Skeletal muscle cell (primary cell): ENCODE measurements around the gene IFITM10.
A peak's percentile ranks its signal among the peaks of the same experiment; 100 is the strongest.

Source experiments
- DNase-seq: peaks from one replicate; pipeline ENCODE4 v3.0.0-alpha.2; 2010; ENCODE audit warnings: low read depth
- H3K4me3 ChIP-seq: 2 replicates; pipeline ENCODE4 v1.5.1; 2011; ENCODE audit warnings: low read depth, mild to moderate bottlenecking, control low read depth, low read length, moderate library complexity

Gene IFITM10

DNA sequence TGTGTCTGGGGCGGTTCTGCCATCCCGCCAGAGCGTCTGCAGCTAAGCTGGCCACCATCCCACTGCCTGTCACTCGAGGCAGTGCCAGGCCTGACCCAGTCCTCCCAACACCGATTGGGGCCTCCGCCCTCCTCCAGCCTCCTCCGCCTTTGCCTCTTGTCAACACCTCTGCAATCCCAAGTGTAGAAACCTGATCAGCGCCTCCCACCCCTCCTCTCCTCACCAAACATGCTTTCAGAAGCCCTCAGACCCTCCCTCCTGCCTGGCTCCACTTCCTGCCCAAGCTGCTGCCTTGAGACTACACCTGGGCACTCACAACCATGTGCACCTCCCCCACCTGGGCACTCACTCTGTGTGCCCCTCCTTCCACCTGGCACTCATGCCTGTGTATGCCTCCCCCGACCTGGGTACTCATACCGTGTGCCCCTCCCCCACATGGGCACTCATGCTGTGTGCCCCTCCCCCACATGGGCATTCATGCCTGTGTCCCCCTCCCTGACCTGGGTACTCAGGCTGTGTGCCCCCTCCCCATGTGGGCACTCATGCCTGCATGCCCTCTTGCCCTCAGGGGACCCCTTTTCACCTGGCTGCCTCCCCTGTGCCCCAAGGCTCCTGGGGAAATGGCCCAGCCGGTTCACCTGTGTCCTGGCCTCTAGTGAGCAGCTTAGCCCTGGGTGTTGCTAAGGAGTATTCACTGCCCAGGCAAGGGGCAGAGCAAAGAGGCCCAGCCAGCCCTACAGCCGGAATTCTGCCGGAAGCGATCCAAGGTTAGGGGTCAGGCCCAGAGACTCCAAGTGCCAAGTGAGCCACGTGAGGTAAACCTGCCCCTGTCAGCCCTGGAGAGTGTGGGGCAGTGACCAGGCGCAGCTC is 5.5 kb upstream of the IFITM10 start:
- no peak for DNase-seq
- H3K4me3 ChIP-seq, result no peak overlapping the region

DNA sequence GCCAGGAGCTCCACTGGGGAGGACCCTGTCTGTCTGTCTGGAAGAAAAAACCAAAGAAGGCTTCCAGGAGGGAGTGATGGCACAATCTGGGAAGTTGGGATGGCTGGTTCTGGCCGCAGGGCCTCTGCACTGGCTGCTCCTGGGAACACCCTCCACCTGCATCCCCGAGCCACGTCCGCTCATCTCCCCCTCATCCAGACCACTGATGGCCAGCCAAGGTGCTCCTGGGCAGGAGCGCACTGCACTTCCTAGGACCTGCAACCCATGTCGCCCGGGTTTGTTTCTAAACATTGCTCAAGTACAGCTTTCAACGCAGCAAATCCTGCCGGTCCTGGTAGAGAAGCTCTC is 4.9 kb upstream of the IFITM10 start:
- H3K4me3 ChIP-seq, result no peak overlapping the region
- no peak for DNase-seq

- no peak overlapping the region for H3K4me3 ChIP-seq
- no peak for DNase-seq
These were observed 4.2 kb upstream of the IFITM10 start for GRCh38 chr11:1754376-1755150.

GRCh38 chr11:1753929-1754305 is 3.5 kb upstream of the IFITM10 start:
- no peak overlapping the region for H3K4me3 ChIP-seq
- DNase-seq, result no peak

DNA sequence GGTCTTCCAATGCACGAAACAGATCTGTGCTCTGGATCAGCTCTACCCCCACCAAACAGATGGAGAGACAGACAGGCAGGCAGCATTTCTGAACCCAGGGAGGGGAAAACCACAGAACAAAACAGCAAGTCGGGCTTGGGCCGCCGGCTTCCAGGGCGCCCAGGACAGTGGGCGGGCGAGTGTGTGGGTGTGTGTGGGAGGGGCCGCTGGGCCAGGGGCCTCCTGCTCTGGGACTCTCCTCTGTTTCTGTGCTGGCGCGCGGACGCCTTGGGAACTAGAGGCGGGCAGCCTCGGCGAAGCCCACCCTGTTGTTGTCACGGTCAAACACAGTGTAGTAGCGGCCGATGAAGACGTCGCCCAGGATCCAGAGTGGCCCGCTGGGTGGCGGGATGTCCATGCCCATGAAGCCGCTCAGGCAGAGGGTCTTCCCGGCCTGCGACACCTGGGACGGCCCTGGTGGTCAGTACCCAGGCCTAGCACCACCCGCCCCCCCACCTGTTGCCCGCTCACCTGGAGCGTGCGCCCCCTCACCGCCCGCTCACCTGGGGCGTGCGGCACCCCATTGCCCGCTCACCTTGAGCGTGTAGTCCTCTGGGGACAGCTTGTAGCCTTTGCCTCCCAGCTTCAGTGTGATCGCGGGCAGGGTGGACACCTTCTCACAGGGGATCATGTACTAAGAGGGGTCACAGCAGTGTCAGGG is 3.0 kb upstream of the IFITM10 start:
- no peak for DNase-seq
- no peak overlapping the region for H3K4me3 ChIP-seq

- DNase-seq, result no peak
- no peak overlapping the region for H3K4me3 ChIP-seq
These were observed 2.5 kb upstream of the IFITM10 start for GRCh38 chr11:1752907-1753228.

- no peak for DNase-seq
- no peak overlapping the region for H3K4me3 ChIP-seq
These were observed 1.9 kb upstream of the IFITM10 start for GRCh38 chr11:1751999-1752906.

GRCh38 chr11:1751531-1751921 is 1.1 kb upstream of the IFITM10 start:
- H3K4me3 ChIP-seq, result no peak overlapping the region

DNA sequence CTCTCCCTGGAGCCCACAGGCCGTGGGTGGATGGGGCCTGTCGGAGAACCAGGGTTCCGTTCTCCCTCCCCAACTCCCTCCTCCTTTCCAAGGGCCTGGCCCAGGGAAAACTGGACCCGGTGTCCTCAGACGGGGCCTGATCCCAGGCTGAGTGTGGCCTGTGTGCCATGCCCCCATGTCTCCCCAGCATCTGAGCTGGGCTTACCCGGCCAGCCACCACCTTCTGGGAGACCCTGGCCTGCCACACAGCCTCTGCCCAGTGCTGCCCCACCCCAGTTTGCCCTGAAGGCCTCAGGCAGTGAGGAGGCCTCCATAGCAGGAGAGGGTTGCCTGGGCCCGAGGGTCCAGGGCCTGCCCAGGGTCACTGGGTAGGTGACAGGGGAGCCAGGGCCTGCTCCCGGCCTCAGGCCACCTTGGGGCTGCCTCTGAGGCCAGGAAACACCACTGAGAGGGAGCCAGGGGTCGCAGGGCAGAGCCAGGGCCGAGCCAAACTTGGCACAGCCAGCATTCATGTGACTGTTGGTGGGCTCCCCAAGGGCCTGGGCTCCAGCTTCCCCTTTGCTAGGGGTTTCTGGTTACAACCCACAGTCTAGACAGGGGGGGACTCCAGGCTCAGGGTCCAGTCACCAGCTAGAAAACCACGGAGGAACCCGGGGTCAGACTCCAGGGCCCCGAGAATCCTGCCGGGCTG is 590 bp upstream of the IFITM10 start:
- H3K4me3 ChIP-seq, result peak overlapping the region; percentile 71
- no peak for DNase-seq

More at GRCh38 chr11:1751531-1751921, 1.1 kb upstream of the IFITM10 start:
- no peak for DNase-seq

GRCh38 chr11:1749395-1750351 is 722 bp downstream of the IFITM10 start:
- peak; percentile 87 for DNase-seq
- H3K4me3 ChIP-seq, result peak overlapping the region; percentile 71

DNA sequence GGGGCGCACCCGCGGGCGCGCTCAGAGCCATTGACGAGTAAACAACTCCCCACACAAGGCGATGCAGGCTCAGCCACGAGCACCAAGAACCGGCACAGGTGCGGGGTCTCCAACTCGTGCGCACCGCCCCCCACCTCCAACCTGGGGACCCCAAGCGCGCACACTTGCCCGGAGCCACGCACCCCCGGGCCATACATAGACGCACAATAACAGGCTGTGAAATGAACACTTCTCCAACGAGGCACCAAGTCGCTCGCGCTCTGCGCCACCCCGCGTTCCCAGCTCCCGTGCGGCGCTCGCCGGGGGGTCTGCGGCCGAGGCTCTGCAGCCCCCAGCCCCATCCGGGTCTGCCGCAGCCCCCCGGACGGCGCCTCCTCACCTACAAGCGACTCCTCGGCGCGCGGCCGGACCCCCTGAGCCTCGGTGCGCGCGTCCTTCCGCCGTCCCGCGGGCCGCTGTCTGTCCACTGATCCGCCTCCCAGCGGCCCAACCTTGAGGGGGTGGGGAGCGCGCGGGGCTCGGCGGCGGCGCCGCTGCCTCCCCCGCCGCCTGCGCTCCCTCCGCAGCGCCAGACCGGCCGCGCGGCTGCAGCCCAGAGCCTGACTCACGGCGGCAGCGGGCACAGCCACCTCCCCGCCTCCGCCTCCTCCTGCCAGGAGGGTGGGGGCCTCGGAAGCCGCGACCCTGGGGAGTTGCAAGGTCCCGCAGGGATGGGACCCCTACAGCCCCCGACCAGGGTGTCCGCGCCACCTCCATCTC is 1.6 kb downstream of the IFITM10 start:
- no peak for DNase-seq
- H3K4me3 ChIP-seq, result peak overlapping the region; percentile 71

- no peak for DNase-seq
- H3K4me3 ChIP-seq, result peak overlapping the region; percentile 71
These were observed 2.4 kb downstream of the IFITM10 start for GRCh38 chr11:1747753-1748635.

- DNase-seq, result no peak
- peak overlapping the region; percentile 71 for H3K4me3 ChIP-seq
These were observed 3.2 kb downstream of the IFITM10 start for GRCh38 chr11:1746956-1747752.

DNA sequence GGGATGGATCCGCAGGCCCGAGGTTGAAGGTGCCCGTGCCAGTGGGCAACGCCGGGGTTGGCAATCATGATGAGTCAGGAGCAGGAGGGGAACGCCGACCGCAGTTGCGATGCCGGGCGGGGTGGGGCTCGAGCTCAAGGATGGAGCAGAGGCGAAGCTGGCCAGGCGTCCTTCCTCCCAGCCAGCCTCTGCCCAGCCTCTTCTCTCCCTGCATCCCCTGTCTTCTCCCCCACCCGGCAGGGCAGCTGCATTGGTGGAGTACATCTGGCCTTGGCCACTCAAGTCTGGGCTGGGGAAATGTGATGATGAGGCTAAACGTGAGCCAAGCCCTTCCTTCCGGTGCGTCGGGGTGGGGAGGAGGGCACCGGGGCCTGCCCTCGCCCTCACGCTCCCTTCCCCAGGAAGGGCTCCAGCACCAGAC is 3.9 kb downstream of the IFITM10 start:
- peak overlapping the region; percentile 71 for H3K4me3 ChIP-seq
- DNase-seq, result no peak

GRCh38 chr11:1745701-1746320 is 4.6 kb downstream of the IFITM10 start:
- DNase-seq, result no peak
- H3K4me3 ChIP-seq, result no peak overlapping the region
